GM19238 (cell line): ENCODE data around the gene CCNE1.
A peak's percentile ranks its signal among the peaks of the same experiment; 100 is the strongest.

Source experiments
- DNase-seq: peaks from one replicate; pipeline ENCODE4 v3.0.0; 2011; ENCODE audit warnings: low spot score; ENCODE audit not compliant: insufficient read length

The CCNE1 gene

GRCh38 chr19:29811125-29812079, at the start of gene CCNE1:
Gene CCNE1 (plus strand): TSS chr19:29811991. CDS start chr19:29812556, 565 bp downstream.
- DNase-seq = peak; percentile 95

DNA sequence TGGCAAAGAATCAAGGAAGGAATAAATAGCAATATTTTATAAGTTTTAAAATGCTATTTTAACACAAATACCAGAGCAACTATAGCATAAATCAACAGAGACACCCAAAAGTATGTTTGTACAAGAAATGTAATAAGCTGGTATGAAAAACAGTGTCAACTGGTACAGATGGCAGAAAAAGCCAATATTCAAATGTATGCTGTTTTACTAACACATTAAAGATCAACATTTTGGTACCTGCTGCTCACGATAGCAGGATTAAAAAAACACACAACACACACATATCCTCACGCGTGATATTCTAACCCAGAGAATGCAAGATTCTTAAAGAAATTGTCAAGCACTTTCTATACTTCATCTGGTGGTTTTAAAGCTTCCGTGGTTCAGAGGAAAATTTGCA, 48.6 kb upstream of the CCNE1 start:
- no peak for DNase-seq

GRCh38 chr19:29764361-29764760, 47.4 kb upstream of the CCNE1 start:
- no peak for DNase-seq

- DNase-seq = no peak
These were observed 45.7 kb upstream of the CCNE1 start for GRCh38 chr19:29766100-29766499.

GRCh38 chr19:29767039-29767735, 44.6 kb upstream of the CCNE1 start:
- no peak for DNase-seq

DNA sequence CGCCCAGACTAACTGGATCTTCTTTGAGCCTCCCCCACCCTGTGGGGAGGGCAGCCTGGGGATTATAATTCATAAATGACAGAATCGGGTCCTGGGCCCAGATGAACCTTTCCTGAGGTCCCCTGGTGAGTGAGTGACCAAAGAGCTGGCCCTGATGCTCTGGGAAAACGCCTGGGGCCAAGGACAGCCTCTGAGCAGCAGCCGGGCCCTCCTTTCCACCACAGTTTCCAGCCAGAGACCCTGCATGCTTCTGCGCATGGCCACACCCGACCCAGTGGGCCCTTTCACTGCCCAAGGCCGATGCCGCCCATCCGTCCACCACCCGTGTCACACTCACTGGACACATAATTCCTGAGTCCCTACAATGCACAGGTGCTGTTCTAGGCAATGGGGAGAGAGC, 43.6 kb upstream of the CCNE1 start:
- no peak for DNase-seq

DNA sequence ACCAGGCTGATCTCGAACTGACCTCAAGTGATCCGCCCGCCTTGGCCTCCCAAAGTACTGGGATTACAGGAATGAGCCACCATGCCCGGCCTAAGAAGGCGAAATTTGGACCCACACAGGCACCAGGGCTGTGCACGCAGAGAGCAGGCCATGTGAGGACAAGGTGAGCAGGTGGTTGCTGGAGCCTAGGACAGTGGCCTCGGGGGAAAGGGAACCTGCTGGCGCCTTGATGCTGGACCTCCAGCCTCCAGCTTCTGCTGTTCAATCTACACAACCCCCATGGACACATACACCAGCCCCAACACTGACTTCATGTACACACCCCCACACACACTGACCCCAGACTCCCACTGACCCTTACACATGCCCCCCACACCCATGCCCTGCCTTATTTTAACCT, 41.8 kb upstream of the CCNE1 start:
- DNase-seq = no peak

DNA sequence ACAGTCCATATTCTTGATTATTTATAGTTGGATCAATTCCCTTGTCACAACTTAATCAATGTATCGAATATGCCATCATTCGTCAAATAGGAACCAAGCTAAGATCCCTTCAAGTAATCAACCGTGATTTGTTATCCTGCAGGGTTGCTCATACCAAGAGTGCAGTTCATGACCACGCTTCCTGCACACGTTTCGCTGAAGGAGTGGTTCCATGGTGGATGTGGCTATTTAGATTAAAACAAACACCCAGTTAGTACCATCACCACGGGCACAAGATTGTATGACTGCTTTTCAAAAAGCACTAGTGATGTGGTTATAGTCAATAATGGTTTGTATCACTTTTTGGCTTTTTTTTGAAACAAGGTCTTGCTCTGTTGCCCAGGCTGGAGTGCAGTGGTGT, 41.1 kb upstream of the CCNE1 start:
- no peak for DNase-seq

DNA sequence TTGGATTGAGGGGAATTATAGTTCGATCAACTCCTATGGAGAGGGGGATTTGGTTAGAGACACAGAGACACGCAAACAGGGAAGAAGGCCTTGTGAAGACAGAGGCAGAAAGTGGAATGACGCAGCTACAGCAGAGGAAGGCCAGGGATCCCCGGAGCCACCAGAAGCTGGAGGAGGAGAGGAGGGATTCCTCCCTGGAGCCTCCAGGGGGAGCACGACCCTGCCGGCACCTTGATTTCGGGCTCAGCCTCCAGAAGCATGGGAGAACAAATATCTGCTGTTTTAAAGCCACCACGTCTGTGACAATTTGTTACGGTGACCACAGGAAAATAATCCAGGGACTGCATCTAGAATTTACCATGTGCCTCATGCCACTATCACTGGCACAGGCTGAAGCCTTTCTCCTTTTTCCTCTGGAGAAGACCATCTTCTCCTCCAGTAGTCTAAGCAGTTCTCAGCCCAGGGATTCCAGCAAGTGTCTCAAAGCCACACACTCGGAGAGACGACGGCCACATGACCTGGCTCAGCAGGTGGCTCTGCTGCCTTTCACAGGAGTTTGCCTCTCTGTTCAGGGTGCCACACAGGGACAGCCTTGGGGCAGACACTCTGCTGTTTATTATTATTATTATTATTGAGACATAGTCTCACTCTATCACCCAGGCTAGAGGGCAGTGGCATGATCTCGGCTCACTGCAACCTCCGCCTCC, 39.9 kb upstream of the CCNE1 start:
- DNase-seq = peak; percentile 50

DNA sequence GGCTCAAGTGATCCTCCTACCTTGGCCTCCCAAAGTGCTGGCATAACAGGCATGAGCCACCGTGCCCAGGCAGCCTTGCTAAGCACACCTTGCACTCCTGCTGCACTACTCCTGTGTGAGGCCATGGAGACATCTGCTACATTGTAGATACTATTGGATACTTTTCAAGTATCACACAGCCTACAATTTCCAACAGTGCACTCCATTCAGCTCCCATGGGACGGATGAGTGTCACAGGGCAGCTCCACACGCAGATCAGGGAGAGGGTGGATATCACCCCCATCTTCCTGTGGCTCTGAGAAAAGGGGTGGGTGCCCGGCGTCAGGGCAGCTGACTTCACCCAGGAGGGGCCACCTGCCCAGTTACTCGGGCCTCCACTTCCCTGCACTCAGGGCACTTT, 39.1 kb upstream of the CCNE1 start:
- DNase-seq = no peak

GRCh38 chr19:29773141-29773540, 38.6 kb upstream of the CCNE1 start:
- DNase-seq = no peak

GRCh38 chr19:29774126-29774525, 37.7 kb upstream of the CCNE1 start:
- DNase-seq = no peak

DNA sequence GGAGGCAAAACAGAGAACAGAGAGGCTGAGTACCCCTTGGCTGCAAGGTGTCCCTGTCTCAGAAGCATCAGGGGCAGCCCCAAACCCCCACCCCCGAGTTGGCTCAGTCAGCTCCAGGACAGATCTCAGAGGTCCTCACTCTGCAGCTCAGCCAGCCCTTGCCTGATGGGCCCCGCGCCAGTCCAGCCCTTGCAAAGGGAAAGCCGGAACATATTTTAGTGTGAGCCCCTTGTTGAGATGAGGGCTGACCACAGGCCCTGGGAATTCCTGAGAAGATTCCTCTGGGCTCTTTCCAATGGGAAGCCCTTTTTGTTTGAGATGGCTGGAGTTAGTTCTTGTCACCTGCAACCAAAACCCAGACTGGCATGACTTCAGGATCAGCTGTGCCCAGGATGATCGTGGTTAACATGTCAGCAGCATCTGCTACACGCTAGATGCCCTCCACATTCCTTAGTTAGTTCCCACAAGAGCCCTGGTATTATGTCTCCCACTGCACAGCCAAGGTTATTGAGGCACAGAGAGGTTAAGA, 33.9 kb upstream of the CCNE1 start:
- DNase-seq = no peak

DNA sequence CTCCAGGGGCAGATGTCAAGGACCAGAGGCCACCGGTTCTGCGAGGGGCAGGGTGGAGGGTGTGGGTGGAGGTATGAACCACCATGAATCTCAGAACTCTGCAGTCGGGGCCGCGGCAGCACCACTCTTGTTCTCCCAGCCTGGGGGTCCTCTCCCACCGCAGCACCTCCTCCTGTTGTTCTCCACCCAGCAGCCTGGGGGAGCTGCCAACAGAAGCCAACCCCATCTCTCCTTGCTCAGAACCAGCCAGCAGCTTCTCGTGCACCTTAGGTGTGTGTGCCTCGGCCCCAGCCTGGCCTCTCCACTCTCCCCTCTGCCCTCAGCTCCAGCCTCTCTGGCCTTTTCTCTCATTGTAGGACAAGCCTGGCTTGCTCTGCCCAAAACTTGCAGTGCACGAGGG, 31.9 kb upstream of the CCNE1 start:
- DNase-seq = no peak

DNA sequence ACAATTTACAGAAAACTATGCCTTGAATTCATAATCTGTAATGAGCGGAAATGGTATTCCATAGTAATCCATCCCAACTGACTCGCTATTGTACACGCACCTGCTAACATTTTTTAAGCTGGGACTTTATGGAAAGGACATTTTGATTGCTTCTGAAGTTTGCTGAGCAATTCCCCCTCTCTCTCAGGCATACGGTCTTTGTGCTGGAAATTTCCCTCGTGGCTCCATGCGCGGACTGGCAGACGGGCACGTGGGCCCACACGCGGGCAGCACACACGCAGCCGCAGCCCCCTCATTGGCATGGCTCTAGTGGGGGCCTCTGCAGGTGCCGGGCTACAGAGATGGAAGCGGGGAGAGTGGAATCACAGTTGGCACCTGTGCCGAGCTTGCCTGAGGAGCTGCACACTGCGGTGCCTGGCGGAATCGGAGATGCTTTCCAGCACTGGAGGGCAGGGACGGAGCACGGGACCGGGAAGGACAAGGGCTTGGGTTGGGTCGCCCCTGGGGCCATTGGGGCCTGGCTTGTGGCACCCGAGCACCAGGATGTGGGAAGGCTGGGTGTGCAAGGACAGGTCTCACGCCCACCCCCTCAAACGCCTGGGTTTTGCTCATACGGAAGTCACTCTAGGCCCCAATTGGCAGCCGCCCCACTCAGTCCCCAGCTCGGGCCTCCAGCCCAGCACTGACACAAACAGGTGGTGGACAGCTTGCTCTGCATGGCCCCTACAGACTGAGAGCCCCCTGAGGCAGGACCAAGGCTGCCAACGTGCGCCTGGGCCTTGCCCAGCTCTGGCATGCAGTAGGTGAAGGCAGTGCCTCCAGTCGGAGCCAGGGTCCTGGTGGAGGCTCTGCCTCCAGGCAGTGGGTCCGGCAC, 30.2 kb upstream of the CCNE1 start:
- DNase-seq = no peak

DNA sequence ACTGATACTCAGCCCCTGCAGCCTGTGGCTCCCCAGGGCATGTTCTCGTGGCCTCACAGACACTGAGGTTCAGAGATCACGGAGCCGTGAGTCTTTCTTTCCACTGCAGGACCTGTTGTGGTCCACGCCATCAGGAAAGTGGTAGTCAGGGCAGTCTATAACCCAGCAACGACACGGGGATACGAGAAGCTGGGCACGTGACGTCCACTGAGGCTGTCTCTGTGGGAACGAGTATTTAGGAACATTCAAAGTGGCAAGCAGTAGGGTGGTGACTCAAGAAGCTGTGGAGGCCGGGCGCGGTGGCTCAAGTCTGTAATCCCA, 29.6 kb upstream of the CCNE1 start:
- no peak for DNase-seq

- no peak for DNase-seq
These were observed 28.1 kb upstream of the CCNE1 start for GRCh38 chr19:29783627-29784190.

DNA sequence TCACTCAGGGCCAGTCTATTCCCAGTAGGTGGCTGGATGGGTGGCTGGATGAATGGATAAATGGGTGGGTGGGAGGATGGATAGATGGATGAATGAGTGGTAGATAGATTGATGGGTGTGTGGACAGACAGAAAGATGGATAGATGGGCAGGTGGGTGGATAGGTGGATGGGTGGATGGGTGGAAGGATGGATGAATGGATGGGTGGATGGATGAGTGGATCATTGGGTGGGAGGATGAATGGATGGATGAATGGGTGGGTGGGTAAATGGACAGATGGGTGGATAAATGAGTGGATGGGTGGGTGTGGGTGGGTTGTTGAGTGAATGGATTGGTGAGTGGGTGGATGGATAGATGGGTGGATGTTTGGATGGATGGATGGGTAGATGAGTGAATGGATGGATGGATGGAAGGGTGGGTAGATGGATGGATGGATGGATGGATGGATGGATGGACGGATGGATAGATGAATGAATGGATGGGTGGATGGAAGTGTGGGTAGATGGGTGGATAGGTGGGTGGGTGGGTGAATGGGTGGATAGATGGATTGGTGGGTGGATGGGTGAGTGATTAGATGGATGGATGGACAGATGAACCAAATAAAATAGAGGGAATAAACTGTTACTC, 27.1 kb upstream of the CCNE1 start:
- DNase-seq = no peak

GRCh38 chr19:29785360-29785759, 26.4 kb upstream of the CCNE1 start:
- DNase-seq = no peak

- no peak for DNase-seq
These were observed 25.7 kb upstream of the CCNE1 start for GRCh38 chr19:29785955-29786589.
